ENCODE measurements around the gene MTCH1. TPM values are rescaled to one million over a fixed set of nuclear protein-coding genes. Genes with fewer than 3 reads are reported as not detected.

MTCH1 gene
- total and polyA plus RNA-seq, 2 of the 4 experiments (the other 2 are of a cell fraction) = 215 to 263 TPM

- H3K23ac ChIP-seq (ENCODE audit: low read depth, low read length) = no peak overlapping the region
- peaks cover 43% of the 10 kb centered on the region for H3K27me3 ChIP-seq (ENCODE audit: control insufficient read depth, insufficient read depth, low read length)
- H3K56ac ChIP-seq (ENCODE audit: extremely low read depth, insufficient read depth, low read length) = no peak overlapping the region
- H3K4me2 ChIP-seq (ENCODE audit: low read depth, low read length) = no peak overlapping the region
- intact Hi-C loops (cut with micrococcal nuclease) = no loop called here
- H4K8ac ChIP-seq (ENCODE audit: low read depth in 2 of 2, low read length in 2 of 2) = no peak overlapping the region
- H3K9me3 ChIP-seq (ENCODE audit: control insufficient read depth, insufficient read depth, low read length) = no peaks in the 10 kb centered on the region
- DNase-seq (no peak), ATAC-seq (ENCODE audit: low read depth) (no peak)
- in situ Hi-C loops (cut with MboI; ENCODE audit: low sequenced_read_pairs) = no loop called here
- ChIA-PET CTCF (no interaction called here), POLR2A (ENCODE audit: unreplicated experiment) (no interaction called here)
- H3K4ac ChIP-seq (ENCODE audit: low read depth, low read length) = no peak overlapping the region
- dilution Hi-C loops (cut with HindIII; ENCODE audit: low sequenced_read_pairs, unreplicated experiment) = no loop called here
- H2BK20ac ChIP-seq (ENCODE audit: low read depth, low read length) = no peak overlapping the region
- H2BK120ac ChIP-seq (ENCODE audit: low read depth, low read length) = no peak overlapping the region
- H4K5ac ChIP-seq (ENCODE audit: low read depth, low read length) = no peak overlapping the region
- no peak overlapping the region for H2AK5ac ChIP-seq (ENCODE audit: low read depth, low read length)
- H3K27ac ChIP-seq (ENCODE audit: insufficient read depth, low read length) = no peak overlapping the region
- H3K79me1 ChIP-seq (ENCODE audit: low read depth in 1 of 2, low read length in 2 of 2) = no peaks in the 10 kb centered on the region
- H3K14ac ChIP-seq (replicated peaks; ENCODE audit: low read depth, low read length) = no peak overlapping the region
- no peak overlapping the region for H3K18ac ChIP-seq (ENCODE audit: low read depth, low read length)
- H3K9me1 ChIP-seq (ENCODE audit: insufficient read depth, low read length) = no peaks in the 10 kb centered on the region
- no peak overlapping the region for H3K4me3 ChIP-seq (ENCODE audit: insufficient read depth, low read depth, low read length)
- no peak overlapping the region for H4K91ac ChIP-seq (ENCODE audit: insufficient read depth, low read depth, low read length)
- no CpG with 5 or more reads among the region's 8 CpGs for WGBS, 2 experiments (ENCODE audit: extremely low coverage in 2 of 2, insufficient read length in 1 of 2)
- no peak overlapping the region for H2BK5ac ChIP-seq (ENCODE audit: low read depth, low read length, poor library complexity, severe bottlenecking)
- TF ChIP-seq RFX5 (IDR thresholded peaks at IDR 0.05; ENCODE audit: low read depth, low read length) = no peak
- TF ChIP-seq RAD21 (IDR thresholded peaks at IDR 0.05; ENCODE audit: low read length) = no peak
- no peak for TF ChIP-seq CEBPB (IDR thresholded peaks at IDR 0.05; ENCODE audit: low read depth, low read length)
- TF ChIP-seq MXI1 (IDR thresholded peaks at IDR 0.05; ENCODE audit: borderline replicate concordance, low read depth, low read length) = no peak
- TF ChIP-seq ELK1 (IDR thresholded peaks at IDR 0.05; ENCODE audit: borderline replicate concordance, low read depth, low read length) = no peak
- no peak for TF ChIP-seq MAZ (IDR thresholded peaks at IDR 0.05; ENCODE audit: borderline replicate concordance, low read depth, low read length)
- no peak for TF ChIP-seq FOS (IDR thresholded peaks at IDR 0.05; ENCODE audit: low read depth, low read length)
- no peak for TF ChIP-seq MAFK (IDR thresholded peaks at IDR 0.05; ENCODE audit: low read depth, low read length)
- no peak for TF ChIP-seq USF2 (IDR thresholded peaks at IDR 0.05; ENCODE audit: low read depth, low read length)
- TF ChIP-seq CHD1 (IDR thresholded peaks at IDR 0.05; ENCODE audit: low read depth, low read length) = no peak
- TF ChIP-seq BHLHE40 (IDR thresholded peaks at IDR 0.05; ENCODE audit: low read depth, low read length) = no peak
- H3K9ac ChIP-seq (ENCODE audit: low read depth, low read length) = no peak overlapping the region
- H2BK15ac ChIP-seq (ENCODE audit: low read depth, low read length) = no peak overlapping the region
- H2AFZ ChIP-seq (replicated peaks; ENCODE audit: low read length, poor library complexity) = no peak overlapping the region
- no peaks in the 10 kb centered on the region for H4K20me1 ChIP-seq (ENCODE audit: insufficient read depth, low read length)
- no peak overlapping the region for H2AK9ac ChIP-seq (replicated peaks; ENCODE audit: low read depth, low read length, poor library complexity)
- BruUV-seq (replicated peaks) = no TSS peak
- H3K36me3 ChIP-seq (ENCODE audit: control insufficient read depth, insufficient read depth, low read length) = no peaks in the 10 kb centered on the region
- H3K4me1 ChIP-seq (ENCODE audit: control insufficient read depth, insufficient read depth, low read length) = no peaks in the 10 kb centered on the region
These were observed 12.7 kb upstream of the MTCH1 start for GRCh38 chr6:36998723-36999038.

All from IMR-90 (cell line).